H1 (cell line): ENCODE data around the gene ZNF799. TPM values are rescaled to one million over a fixed set of nuclear protein-coding genes. Genes with fewer than 3 reads are reported as not detected.

ENCODE experiments used
- BRCA1 ChIP-seq: IDR thresholded peaks from 2 replicates; pipeline ENCODE4 v1.6.1; 2012; ENCODE audit warnings: low read depth, low read length, improper control_type of control experiment
- CHD1 ChIP-seq: IDR thresholded peaks from 2 replicates; pipeline ENCODE4 v1.6.1; 2012; ENCODE audit warnings: low read depth, low read length, improper control_type of control experiment
- CHD2 ChIP-seq: IDR thresholded peaks from 2 replicates; pipeline ENCODE4 v1.6.1; 2012; ENCODE audit warnings: low read length, improper control_type of control experiment
- CTBP2 ChIP-seq: IDR thresholded peaks from 2 replicates; pipeline ENCODE4 v1.7.0; 2011; ENCODE audit warnings: borderline replicate concordance, mild to moderate bottlenecking, moderate library complexity, mixed read lengths, low read length; ENCODE audit not compliant: insufficient read depth, insufficient read length
- EGR1 ChIP-seq: IDR thresholded peaks from 2 replicates; pipeline ENCODE4 v1.6.1; 2011; ENCODE audit warnings: low read depth, low read length, borderline replicate concordance
- EZH2 ChIP-seq: fragments of 200-600 bp; sonication (generic); IDR thresholded peaks from 2 replicates; pipeline ENCODE4 v1.7.1; 2012; ENCODE audit warnings: low read depth, mild to moderate bottlenecking, moderate library complexity, low read length, inconsistent platforms; ENCODE audit not compliant: severe bottlenecking
- HDAC2 ChIP-seq, 2 experiments: fragments of 300-600 bp in 1 of 2; sonication (generic) in 1 of 2; IDR thresholded peaks; 2 replicates each; pipeline ENCODE4 v1.6.1; 2011 to 2012; ENCODE audit warnings: low read depth in 2 of 2, low read length in 2 of 2, mild to moderate bottlenecking in 2 of 2, moderate library complexity in 2 of 2, borderline replicate concordance in 1 of 2, inconsistent platforms in 1 of 2
- KDM1A ChIP-seq: fragments of 200-600, 300-600 bp; sonication (generic); IDR thresholded peaks from 2 replicates; pipeline ENCODE4 v1.7.1; 2016; ENCODE audit warnings: mild to moderate bottlenecking, low read length, borderline replicate concordance
- KDM5A ChIP-seq: fragments of 200-600 bp; IDR thresholded peaks from 2 replicates; pipeline ENCODE4 v1.7.1; 2012; ENCODE audit warnings: mild to moderate bottlenecking, low read length, inconsistent platforms, mixed read lengths
- NANOG ChIP-seq: IDR thresholded peaks from 2 replicates; pipeline ENCODE4 v1.6.1; 2011; ENCODE audit warnings: low read length, low read depth, mild to moderate bottlenecking, inconsistent platforms; ENCODE audit not compliant: insufficient read depth, poor library complexity, severe bottlenecking
- NRF1 ChIP-seq: IDR thresholded peaks from 2 replicates; pipeline ENCODE4 v1.6.1; 2011; ENCODE audit warnings: mild to moderate bottlenecking, low read depth, low read length, improper control_type of control experiment
- SAP30 ChIP-seq: fragments of 300-600 bp; sonication (generic); IDR thresholded peaks from 2 replicates; pipeline ENCODE4 v1.7.1; 2012; ENCODE audit warnings: low read length, moderate library complexity, mild to moderate bottlenecking, inconsistent platforms; ENCODE audit not compliant: insufficient read depth, insufficient replicate concordance
- SIN3A ChIP-seq, 2 experiments: IDR thresholded peaks in 1 of 2; conservative IDR thresholded peaks in 1 of 2; 2 replicates each; pipeline ENCODE4 v1.6.1; 2011 to 2012; ENCODE audit warnings: low read length in 2 of 2, improper control_type of control experiment in 1 of 2, low read depth in 1 of 2, mild to moderate bottlenecking in 1 of 2
- SP2 ChIP-seq: IDR thresholded peaks from 2 replicates; pipeline ENCODE4 v1.6.1; 2012; ENCODE audit warnings: mild to moderate bottlenecking, low read length, inconsistent platforms
- TAF1 ChIP-seq: IDR thresholded peaks from 2 replicates; pipeline ENCODE4 v1.6.1; 2011; ENCODE audit warnings: mild to moderate bottlenecking, low read depth, low read length
- USF2 ChIP-seq: IDR thresholded peaks from 2 replicates; pipeline ENCODE4 v1.6.1; 2011; ENCODE audit warnings: low read length, improper control_type of control experiment
- YY1 ChIP-seq: IDR thresholded peaks from 2 replicates; pipeline ENCODE4 v1.6.1; 2011; ENCODE audit warnings: low read depth, mild to moderate bottlenecking, low read length
- polyA plus RNA-seq, 7 experiments: library from polyadenylated mRNA; depleted of rRNA in 3 of 7; stranded (reverse) in 5 of 7; unstranded in 2 of 7; fragments of >200 nt in 5 of 7; fragments of 200-250 nt in 2 of 7; gene quantifications; 1 replicate in 5 of 7; 2 replicates in 1 of 7; 4 replicates in 1 of 7; pipeline versions ENCODE4 v1.2.1 to v1.2.3, GENCODE V29; 2011 to 2013; ENCODE audit warnings: missing spikeins in 2 of 7, mixed read lengths in 2 of 7
- total RNA-seq: library from RNA; stranded (reverse); fragmentation: NEBNext Ultra II Directional; extraction: Animal tissue kit (Norgen Biotek cat#: 25700); gene quantifications from 2 replicates; pipeline ENCODE4 v1.2.1, GENCODE V29; 2021
- TF ChIP-seq, protein P1 (sequence below): IDR thresholded peaks from 2 replicates; pipeline ENCODE4 v1.6.1; 2012; ENCODE audit warnings: low read length, inconsistent platforms

ZNF799 gene
- total and polyA plus RNA-seq, 2 of the 8 experiments (the other 6 are each of a cell fraction or from before 2014, with no cell fraction given): 1.00 to 4.2 TPM

DNA sequence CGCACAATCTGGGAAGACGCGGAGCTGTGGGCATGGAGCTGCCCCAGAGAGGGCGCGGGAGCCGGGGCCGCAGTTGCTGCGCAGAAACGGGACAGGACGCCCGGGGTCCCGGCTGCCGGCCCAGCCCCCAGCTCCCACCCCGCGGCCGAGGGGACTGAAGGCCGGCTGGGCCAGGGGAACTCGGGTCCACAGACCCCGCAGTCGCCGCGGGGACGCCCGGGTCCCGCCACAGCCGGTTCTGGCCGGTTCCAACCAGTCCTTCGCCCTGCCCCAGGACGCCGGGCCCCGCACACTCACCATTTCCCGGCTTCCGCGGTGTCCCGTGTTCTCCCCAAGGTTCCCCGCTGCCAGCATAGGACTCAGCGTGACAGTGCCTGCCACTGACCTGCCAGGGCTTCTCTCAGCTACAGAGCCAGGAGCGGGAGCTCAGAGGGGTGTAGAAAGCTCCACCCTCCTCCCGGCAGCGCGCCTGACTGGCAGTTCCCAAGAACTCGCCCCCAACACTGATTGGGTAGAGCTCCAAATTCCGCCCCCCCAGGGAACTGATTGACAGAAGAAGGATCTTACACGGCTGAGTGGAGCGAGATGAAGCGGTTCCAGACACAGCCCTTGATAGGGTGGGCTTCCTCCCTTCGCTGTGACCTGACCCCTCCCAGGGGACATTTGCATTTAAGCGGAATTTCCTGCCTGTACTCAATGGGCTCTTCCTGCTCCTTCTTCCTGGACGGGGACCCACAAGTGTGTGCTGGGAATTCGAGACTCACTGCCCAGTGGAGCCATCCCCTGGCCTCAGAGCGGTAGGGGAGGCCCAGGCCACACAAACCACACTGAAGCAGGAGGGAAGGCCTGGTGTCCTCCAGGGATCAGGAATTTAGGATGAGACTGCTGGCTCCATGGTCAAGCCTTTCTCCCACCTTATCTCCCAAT lies 35.6 kb downstream of the ZNF799 start, which contains the start of gene ZNF442 (continued):
- TF ChIP-seq USF2 (no peak), BRCA1 (no peak), SP2 (peak; percentile 20; the same call in 1 of the 2 replicates), TAF1 (peak; percentile 82), CHD1 (no peak), HDAC2 (IDR thresholded peaks at IDR 0.05; ENCODE audit: borderline replicate concordance in 1 of 2, low read depth in 2 of 2, low read length in 2 of 2) (0 out of 4 replicates have a peak, but pooled peaks of 1 of the 2 experiments have one; percentile 38), KDM5A (no peak), NRF1 (no peak), SIN3A (conservative IDR thresholded peaks at IDR 0.05 in 1 of 2, IDR thresholded peaks at IDR 0.05 in 1 of 2; ENCODE audit: low read depth in 1 of 2, low read length in 2 of 2) (0 out of 4 replicates have a peak, but pooled peaks have one; percentile 11 to 31), EGR1 (no peak), CTBP2 (no peak), NANOG (peak; percentile 3), CHD2 (0 out of 2 replicates have a peak, but pooled peaks have one; percentile 42), YY1 (no peak), KDM1A (no peak), SAP30 (no peak), EZH2 (no peak)
- TF ChIP-seq, protein P1, sequence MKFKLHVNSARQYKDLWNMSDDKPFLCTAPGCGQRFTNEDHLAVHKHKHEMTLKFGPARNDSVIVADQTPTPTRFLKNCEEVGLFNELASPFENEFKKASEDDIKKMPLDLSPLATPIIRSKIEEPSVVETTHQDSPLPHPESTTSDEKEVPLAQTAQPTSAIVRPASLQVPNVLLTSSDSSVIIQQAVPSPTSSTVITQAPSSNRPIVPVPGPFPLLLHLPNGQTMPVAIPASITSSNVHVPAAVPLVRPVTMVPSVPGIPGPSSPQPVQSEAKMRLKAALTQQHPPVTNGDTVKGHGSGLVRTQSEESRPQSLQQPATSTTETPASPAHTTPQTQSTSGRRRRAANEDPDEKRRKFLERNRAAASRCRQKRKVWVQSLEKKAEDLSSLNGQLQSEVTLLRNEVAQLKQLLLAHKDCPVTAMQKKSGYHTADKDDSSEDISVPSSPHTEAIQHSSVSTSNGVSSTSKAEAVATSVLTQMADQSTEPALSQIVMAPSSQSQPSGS: no peak
